ENCODE results near the gene ACOT6. TPM values are rescaled to one million over a fixed set of nuclear protein-coding genes. Genes with fewer than 3 reads are reported as not detected.
"Not testable (repeated sequence)": the region's sequence is repeated elsewhere in the genome, so short reads cannot be mapped to it uniquely, and the experiment has no call there.

The ACOT6 gene, protein sequence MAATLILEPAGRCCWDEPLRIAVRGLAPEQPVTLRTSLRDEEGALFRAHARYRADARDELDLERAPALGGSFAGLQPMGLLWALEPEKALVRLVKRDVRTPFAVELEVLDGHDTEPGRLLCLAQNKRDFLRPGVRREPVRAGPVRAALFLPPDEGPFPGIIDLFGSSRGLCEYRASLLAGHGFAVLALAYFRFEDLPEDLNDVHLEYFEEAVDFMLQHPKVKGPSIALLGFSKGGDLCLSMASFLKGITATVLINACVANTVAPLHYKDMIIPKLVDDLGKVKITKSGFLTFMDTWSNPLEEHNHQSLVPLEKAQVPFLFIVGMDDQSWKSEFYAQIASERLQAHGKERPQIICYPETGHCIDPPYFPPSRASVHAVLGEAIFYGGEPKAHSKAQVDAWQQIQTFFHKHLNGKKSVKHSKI
- total RNA-seq (ENCODE audit: unreplicated experiment): not detected
- long read RNA-seq: 0 reads

DNA sequence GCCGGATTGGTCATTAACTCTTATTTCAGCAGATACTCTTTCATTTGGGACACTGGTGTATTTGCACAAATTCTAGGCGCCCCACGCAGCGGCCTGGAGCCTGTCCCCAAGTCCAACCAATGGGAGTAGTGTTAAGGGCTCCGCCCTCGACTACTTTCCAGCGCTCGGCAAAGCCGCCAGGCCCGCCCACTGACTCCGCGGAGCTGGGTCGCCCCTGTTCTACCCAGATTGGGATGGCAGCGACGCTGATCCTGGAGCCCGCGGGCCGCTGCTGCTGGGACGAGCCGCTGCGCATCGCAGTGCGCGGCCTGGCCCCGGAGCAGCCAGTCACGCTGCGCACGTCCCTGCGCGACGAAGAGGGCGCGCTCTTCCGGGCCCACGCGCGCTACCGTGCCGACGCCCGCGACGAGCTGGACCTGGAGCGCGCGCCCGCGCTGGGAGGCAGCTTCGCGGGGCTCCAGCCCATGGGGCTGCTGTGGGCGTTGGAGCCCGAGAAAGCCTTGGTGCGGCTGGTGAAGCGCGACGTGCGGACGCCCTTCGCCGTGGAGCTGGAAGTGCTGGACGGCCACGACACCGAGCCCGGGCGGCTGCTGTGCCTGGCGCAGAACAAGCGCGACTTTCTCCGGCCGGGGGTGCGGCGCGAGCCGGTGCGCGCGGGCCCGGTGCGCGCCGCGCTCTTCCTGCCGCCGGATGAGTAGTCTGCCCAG, at the start of gene ACOT6:
Gene ACOT6, plus strand, starts transcription at position 179 of the 707 bp plus-strand sequence. Its CDS starts 55 bp downstream, at position 234.
- peaks cover 3% of the 10 kb centered on the region for H3K27me3 Mint-ChIP-seq (ENCODE audit: unreplicated experiment)
- TF ChIP-seq, protein P1, sequence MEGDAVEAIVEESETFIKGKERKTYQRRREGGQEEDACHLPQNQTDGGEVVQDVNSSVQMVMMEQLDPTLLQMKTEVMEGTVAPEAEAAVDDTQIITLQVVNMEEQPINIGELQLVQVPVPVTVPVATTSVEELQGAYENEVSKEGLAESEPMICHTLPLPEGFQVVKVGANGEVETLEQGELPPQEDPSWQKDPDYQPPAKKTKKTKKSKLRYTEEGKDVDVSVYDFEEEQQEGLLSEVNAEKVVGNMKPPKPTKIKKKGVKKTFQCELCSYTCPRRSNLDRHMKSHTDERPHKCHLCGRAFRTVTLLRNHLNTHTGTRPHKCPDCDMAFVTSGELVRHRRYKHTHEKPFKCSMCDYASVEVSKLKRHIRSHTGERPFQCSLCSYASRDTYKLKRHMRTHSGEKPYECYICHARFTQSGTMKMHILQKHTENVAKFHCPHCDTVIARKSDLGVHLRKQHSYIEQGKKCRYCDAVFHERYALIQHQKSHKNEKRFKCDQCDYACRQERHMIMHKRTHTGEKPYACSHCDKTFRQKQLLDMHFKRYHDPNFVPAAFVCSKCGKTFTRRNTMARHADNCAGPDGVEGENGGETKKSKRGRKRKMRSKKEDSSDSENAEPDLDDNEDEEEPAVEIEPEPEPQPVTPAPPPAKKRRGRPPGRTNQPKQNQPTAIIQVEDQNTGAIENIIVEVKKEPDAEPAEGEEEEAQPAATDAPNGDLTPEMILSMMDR (IDR thresholded peaks at IDR 0.05; ENCODE audit: partially characterized antibody, unreplicated experiment): no peak
- H3K27ac Mint-ChIP-seq (ENCODE audit: unreplicated experiment): no peak within 1 kb of the TSS
- peak; percentile 70 for DNase-seq
- peak within 1 kb of the TSS; percentile 89 for H3K4me3 Mint-ChIP-seq (ENCODE audit: unreplicated experiment)
- no peaks in the 10 kb centered on the region for H3K36me3 Mint-ChIP-seq (ENCODE audit: unreplicated experiment)
- no peaks in the 10 kb centered on the region for H3K4me1 Mint-ChIP-seq (ENCODE audit: low read depth, unreplicated experiment)
- H3K9me3 Mint-ChIP-seq (ENCODE audit: unreplicated experiment): peaks cover 7% of the 10 kb centered on the region

DNA sequence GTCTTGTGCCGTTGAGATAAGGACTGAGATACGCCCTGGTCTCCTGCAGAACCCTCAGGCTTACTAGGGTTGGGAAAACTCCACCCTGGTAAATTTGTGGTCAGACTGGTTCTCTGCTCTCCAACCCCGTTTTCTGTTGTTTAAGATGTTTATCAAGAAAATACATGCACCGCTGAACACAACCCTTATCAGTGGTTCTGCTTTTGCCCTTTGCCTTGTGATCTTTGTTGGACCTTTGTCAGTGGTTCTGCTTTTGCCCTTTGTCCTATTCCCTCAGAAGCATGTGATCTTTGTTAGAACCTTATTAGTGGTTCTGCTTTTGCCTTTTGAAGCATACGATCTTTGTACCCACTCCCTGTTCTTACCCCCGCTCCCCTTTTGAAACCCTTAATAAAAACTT, 49.6 kb upstream of the ACOT6 start:
- H3K27ac Mint-ChIP-seq (ENCODE audit: unreplicated experiment); H3K9me3 Mint-ChIP-seq (ENCODE audit: unreplicated experiment); H3K27me3 Mint-ChIP-seq (ENCODE audit: unreplicated experiment); DNase-seq; H3K4me1 Mint-ChIP-seq (ENCODE audit: low read depth, unreplicated experiment); H3K4me3 Mint-ChIP-seq (ENCODE audit: unreplicated experiment): not testable (repeated sequence)
- peaks cover 10% of the 10 kb centered on the region for H3K36me3 Mint-ChIP-seq (ENCODE audit: unreplicated experiment)

DNA sequence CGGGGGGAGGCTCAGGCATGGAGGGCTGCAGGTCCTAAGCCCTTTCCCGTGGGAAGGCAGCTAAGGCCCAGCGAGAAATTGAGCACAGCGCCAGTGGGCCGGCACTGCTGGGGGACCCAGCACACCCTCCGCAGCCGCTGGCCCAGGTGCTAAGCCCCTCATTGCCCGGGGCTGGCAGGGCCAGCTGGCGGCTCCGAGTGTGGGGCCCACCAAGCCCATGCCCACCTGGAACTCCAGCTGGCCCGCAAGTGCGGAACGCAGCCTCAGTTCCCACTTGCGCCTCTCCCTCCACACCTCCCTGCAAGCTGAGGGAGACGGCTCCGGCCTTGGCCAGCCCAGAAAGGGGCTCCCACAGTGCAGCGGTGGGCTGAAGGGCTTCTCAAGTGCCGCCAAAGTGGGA, 45.9 kb upstream of the ACOT6 start:
- H3K36me3 Mint-ChIP-seq (ENCODE audit: unreplicated experiment): peaks cover 10% of the 10 kb centered on the region
- not testable (repeated sequence) for H3K9me3 Mint-ChIP-seq (ENCODE audit: unreplicated experiment); H3K27me3 Mint-ChIP-seq (ENCODE audit: unreplicated experiment); H3K4me3 Mint-ChIP-seq (ENCODE audit: unreplicated experiment); H3K27ac Mint-ChIP-seq (ENCODE audit: unreplicated experiment); H3K4me1 Mint-ChIP-seq (ENCODE audit: low read depth, unreplicated experiment); DNase-seq

DNA sequence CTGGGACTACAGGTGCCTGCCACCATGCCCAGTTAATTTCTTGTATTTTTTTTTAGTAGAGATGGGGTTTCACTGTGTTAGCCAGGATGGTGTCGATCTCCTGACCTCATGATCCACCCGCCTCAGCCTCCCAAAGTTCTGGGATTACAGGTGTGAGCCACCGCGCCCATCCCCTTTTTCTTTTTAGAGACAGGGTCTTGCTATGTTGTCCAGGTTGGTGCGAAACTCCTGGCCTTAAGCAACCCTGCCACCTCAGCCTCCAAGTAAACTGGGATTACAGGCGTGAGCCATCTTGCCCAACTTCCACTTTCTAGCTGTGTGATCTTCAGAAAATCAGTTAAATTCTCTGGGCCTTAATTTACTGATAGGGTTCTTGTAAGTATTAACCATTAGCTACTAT, 45.4 kb upstream of the ACOT6 start:
- H3K4me1 Mint-ChIP-seq (ENCODE audit: low read depth, unreplicated experiment); H3K4me3 Mint-ChIP-seq (ENCODE audit: unreplicated experiment); DNase-seq; H3K27me3 Mint-ChIP-seq (ENCODE audit: unreplicated experiment); H3K27ac Mint-ChIP-seq (ENCODE audit: unreplicated experiment); H3K9me3 Mint-ChIP-seq (ENCODE audit: unreplicated experiment): not testable (repeated sequence)
- H3K36me3 Mint-ChIP-seq (ENCODE audit: unreplicated experiment): peaks cover 10% of the 10 kb centered on the region

DNA sequence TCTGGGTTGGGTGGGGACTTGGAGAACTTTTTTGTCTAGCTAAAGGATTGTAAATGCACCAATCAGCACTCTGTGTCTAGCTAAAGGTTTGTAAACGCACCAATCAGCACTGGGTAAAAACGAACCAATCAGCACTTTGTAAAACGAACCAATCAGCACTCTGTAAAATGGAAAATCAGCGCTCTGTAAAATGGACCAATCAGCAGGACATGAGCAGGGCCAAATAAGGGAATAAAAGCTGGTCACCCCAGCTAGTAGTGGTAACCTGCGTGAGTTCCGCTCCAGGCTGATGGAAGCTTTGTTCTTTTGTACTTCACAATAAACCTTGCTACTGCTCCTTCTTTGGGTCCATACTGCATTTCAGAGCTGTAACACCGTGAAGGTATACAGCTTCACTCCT, 45.0 kb upstream of the ACOT6 start:
- no peak for DNase-seq
- no peak overlapping the region for H3K27ac Mint-ChIP-seq (ENCODE audit: unreplicated experiment)
- H3K36me3 Mint-ChIP-seq (ENCODE audit: unreplicated experiment): peaks cover 10% of the 10 kb centered on the region
- H3K9me3 Mint-ChIP-seq (ENCODE audit: unreplicated experiment): peaks cover 7% of the 10 kb centered on the region
- H3K4me1 Mint-ChIP-seq (ENCODE audit: low read depth, unreplicated experiment): no peaks in the 10 kb centered on the region
- H3K27me3 Mint-ChIP-seq (ENCODE audit: unreplicated experiment): no peaks in the 10 kb centered on the region
- TF ChIP-seq, protein P1 (IDR thresholded peaks at IDR 0.05; ENCODE audit: partially characterized antibody, unreplicated experiment): no peak
- H3K4me3 Mint-ChIP-seq (ENCODE audit: unreplicated experiment): no peak overlapping the region

DNA sequence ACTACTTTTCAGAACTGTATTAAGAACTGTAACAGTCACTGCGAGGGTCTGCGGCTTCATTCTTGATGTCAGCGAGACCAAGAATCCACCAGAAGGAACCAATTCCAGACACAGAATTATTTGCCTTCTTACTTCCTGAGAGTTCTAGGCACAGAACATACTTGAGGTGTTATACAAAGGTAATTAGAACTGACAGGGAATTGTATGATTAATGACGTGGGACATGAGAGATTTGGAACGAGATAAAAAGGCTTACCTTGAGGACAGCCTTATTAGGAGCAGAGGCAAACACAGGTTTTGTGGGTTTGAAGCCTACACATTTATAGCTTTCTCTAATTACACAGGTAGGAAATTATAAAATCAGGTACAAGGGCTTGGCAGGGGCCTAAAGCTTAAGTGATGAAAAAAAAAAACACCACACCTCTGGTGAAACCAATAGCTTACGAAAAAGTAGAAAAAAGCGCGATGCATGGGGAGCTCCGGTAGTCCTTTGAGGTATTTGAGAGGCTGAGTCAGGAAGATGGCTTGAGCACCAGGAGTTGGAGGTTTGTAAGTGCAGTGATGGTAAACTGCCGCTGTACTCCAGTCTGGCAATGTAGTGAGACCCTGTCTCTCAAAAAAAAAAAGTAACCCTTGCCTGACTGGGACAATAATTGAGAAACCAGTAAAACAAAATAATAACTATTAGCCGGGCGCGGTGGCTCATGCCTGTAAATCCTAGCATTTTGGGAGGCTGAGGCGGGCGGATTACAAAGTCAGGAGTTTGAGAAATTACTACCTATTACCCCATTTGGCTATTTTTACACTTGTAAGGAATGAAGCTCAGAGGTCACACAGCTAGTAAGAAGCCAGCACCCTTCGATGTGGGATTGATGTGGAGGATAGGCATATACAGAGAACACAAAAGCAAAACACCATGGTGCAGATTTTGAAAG, 44.1 kb upstream of the ACOT6 start:
- Mint-ChIP-seq H3K36me3 (ENCODE audit: unreplicated experiment) (peaks cover 5% of the 10 kb centered on the region), H3K27ac (ENCODE audit: unreplicated experiment) (no peak overlapping the region), H3K4me1 (ENCODE audit: low read depth, unreplicated experiment) (no peaks in the 10 kb centered on the region), H3K9me3 (ENCODE audit: unreplicated experiment) (peaks cover 5% of the 10 kb centered on the region), H3K27me3 (ENCODE audit: unreplicated experiment) (no peaks in the 10 kb centered on the region), H3K4me3 (ENCODE audit: unreplicated experiment) (peak overlapping the region; percentile 89)
- DNase-seq: no peak
- TF ChIP-seq, protein P1 (IDR thresholded peaks at IDR 0.05; ENCODE audit: partially characterized antibody, unreplicated experiment): no peak

DNA sequence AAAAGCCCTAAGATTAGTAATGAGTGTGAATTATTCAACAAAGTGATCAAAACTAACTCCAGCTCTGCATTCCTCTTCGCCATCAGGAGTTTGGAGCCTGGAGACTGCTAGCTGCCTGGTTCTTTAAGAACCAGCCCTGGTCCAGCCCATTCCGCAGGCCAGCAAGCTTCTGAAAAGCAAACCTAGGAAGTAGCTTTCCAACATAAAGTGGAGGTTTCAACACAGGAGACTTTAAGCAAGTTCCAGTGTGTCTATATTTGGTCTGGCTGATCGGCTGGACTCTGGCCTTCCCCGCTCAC, 43.5 kb upstream of the ACOT6 start:
- H3K9me3 Mint-ChIP-seq (ENCODE audit: unreplicated experiment); H3K4me1 Mint-ChIP-seq (ENCODE audit: low read depth, unreplicated experiment); H3K27me3 Mint-ChIP-seq (ENCODE audit: unreplicated experiment); H3K36me3 Mint-ChIP-seq (ENCODE audit: unreplicated experiment); DNase-seq: not testable (repeated sequence)
- Mint-ChIP-seq H3K4me3 (ENCODE audit: unreplicated experiment) (peak overlapping the region; percentile 89), H3K27ac (ENCODE audit: unreplicated experiment) (peak overlapping the region; percentile 84)

DNA sequence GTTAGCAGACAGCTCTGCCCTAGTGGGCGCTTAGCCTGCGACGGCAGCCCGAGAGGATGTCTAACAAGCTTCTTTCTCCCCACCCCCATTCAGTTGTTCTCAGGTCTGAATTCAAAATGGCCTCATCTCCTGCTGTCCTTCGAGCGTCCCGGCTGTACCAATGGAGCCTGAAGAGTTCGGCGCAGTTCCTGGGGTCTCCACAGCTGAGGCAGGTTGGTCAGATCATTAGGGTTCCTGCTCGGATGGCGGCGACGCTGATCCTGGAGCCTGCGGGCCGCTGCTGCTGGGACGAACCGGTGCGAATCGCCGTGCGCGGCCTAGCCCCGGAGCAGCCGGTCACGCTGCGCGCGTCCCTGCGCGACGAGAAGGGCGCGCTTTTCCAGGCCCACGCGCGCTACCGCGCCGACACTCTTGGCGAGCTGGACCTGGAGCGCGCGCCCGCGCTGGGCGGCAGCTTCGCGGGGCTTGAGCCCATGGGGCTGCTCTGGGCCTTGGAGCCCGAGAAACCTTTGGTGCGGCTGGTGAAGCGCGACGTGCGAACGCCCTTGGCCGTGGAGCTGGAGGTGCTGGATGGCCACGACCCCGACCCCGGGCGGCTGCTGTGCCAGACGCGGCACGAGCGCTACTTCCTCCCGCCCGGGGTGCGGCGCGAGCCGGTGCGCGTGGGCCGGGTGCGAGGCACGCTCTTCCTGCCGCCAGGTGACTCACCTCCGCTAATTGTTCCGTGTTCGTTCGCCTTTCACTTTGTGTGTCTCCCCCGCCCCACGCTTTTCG, 42.9 kb upstream of the ACOT6 start, which contains the start of gene ACOT2:
Gene ACOT2, plus strand, starts transcription at position 29 of the 774 bp plus-strand sequence. Its CDS starts 28 bp downstream, at position 57.
- H3K36me3 Mint-ChIP-seq (ENCODE audit: unreplicated experiment); H3K9me3 Mint-ChIP-seq (ENCODE audit: unreplicated experiment); H3K27me3 Mint-ChIP-seq (ENCODE audit: unreplicated experiment): not testable (repeated sequence)

More for the DNA sequence above, 42.9 kb upstream of the ACOT6 start, which contains the start of gene ACOT2:
- not testable (repeated sequence) for H3K4me1 Mint-ChIP-seq (ENCODE audit: low read depth, unreplicated experiment)
- peak; percentile 62 for DNase-seq
- Mint-ChIP-seq H3K27ac (ENCODE audit: unreplicated experiment) (peak within 1 kb of the TSS; percentile 84), H3K4me3 (ENCODE audit: unreplicated experiment) (peak within 1 kb of the TSS; percentile 94)
